HepG2 (cell line): Measurements from ENCODE around the gene HHATL. TPM values are rescaled to one million over a fixed set of nuclear protein-coding genes. Genes with fewer than 3 reads are reported as not detected.

Experiments
- E2F5 ChIP-seq: sonication (generic); formaldehyde crosslinking; conservative IDR thresholded peaks from 2 replicates; pipeline ENCODE4 v1.4.0; 2020; ENCODE audit warnings: missing genetic modification reagents
- EP300 ChIP-seq, 3 experiments: sonication (generic) in 1 of 3; formaldehyde crosslinking in 1 of 3; IDR thresholded peaks; 2 replicates each; pipeline versions ENCODE4 v1.5.1 to v1.6.1; 2011 to 2020; ENCODE audit warnings: low read depth in 2 of 3, low read length in 2 of 3, borderline replicate concordance in 1 of 3, improper control_type of control experiment in 1 of 3, mild to moderate bottlenecking in 1 of 3, missing genetic modification reagents in 1 of 3, moderate library complexity in 1 of 3
- HMG20A ChIP-seq: IDR thresholded peaks from 2 replicates; pipeline ENCODE4 v1.6.1; 2016; ENCODE audit warnings: borderline replicate concordance
- HMGXB4 ChIP-seq, 2 experiments: sonication (generic) in 1 of 2; formaldehyde crosslinking in 1 of 2; IDR thresholded peaks; 2 replicates each; pipeline versions ENCODE4 v1.4.0 to v1.6.1; 2018 to 2020; ENCODE audit warnings: missing genetic modification reagents in 2 of 2, borderline replicate concordance in 1 of 2, low read depth in 1 of 2, mild to moderate bottlenecking in 1 of 2, missing biosample characterization in 1 of 2
- HNF4A ChIP-seq: sonication (generic); formaldehyde crosslinking; IDR thresholded peaks from 2 replicates; pipeline ENCODE4 v1.4.0; 2020; ENCODE audit warnings: missing genetic modification reagents
- KMT2A ChIP-seq: sonication (generic); formaldehyde crosslinking; IDR thresholded peaks from 2 replicates; pipeline ENCODE4 v1.4.0; 2020; ENCODE audit warnings: missing genetic modification reagents
- MTF2 ChIP-seq: sonication (generic); formaldehyde crosslinking; IDR thresholded peaks from 2 replicates; pipeline ENCODE4 v1.5.0; 2020; ENCODE audit warnings: missing genetic modification reagents, borderline replicate concordance
- RXRA ChIP-seq: sonication (generic); formaldehyde crosslinking; IDR thresholded peaks from 2 replicates; pipeline ENCODE4 v1.5.1; 2020; ENCODE audit warnings: missing genetic modification reagents
- SALL1 ChIP-seq: sonication (generic); formaldehyde crosslinking; IDR thresholded peaks from 2 replicates; pipeline ENCODE4 v1.8.0; 2022; ENCODE audit warnings: mild to moderate bottlenecking, missing genetic modification reagents
- SMC3 ChIP-seq: IDR thresholded peaks from 2 replicates; pipeline ENCODE4 v1.6.1; 2011; ENCODE audit warnings: low read length, improper control_type of control experiment
- TBX3 ChIP-seq: fragments of 450-650 bp; IDR thresholded peaks from 2 replicates; pipeline ENCODE4 v1.6.1; 2017; ENCODE audit warnings: antibody characterized with exemption, mild to moderate bottlenecking, inconsistent platforms, borderline replicate concordance
- ZBTB38 ChIP-seq: sonication (generic); formaldehyde crosslinking; IDR thresholded peaks from 2 replicates; pipeline ENCODE4 v1.5.1; 2020; ENCODE audit warnings: mild to moderate bottlenecking, missing genetic modification reagents
- ZFX ChIP-seq: sonication (generic); formaldehyde crosslinking; IDR thresholded peaks from 2 replicates; pipeline ENCODE4 v1.4.0; 2020; ENCODE audit warnings: mild to moderate bottlenecking, low read depth, missing genetic modification reagents, moderate library complexity
- ZNF160 ChIP-seq: sonication (generic); formaldehyde crosslinking; IDR thresholded peaks from 2 replicates; pipeline ENCODE4 v1.8.0; 2022; ENCODE audit warnings: mild to moderate bottlenecking, inconsistent platforms, missing genetic modification reagents
- ZNF44 ChIP-seq: sonication (generic); formaldehyde crosslinking; IDR thresholded peaks from 2 replicates; pipeline ENCODE4 v1.5.1; 2020; ENCODE audit warnings: mild to moderate bottlenecking, missing genetic modification reagents
- ZNF777 ChIP-seq: sonication (generic); formaldehyde crosslinking; IDR thresholded peaks from 2 replicates; pipeline ENCODE4 v1.4.0; 2020; ENCODE audit warnings: missing genetic modification reagents
- polyA plus RNA-seq, 8 experiments: library from polyadenylated mRNA; depleted of rRNA in 3 of 8; stranded (reverse) in 7 of 8; unstranded in 1 of 8; fragments of >200 nt; fragmentation: Illumina TruSeq in 4 of 8; extraction: Trizol in 4 of 8; gene quantifications; 2 replicates each; pipeline versions ENCODE4 v1.2.1 to v1.2.3, GENCODE V29; 2011 to 2016; ENCODE audit warnings: low read depth in 4 of 8, missing spikeins in 1 of 8, mixed read lengths in 1 of 8; ENCODE audit not compliant: insufficient read depth in 1 of 8
- total RNA-seq, 5 experiments: library from RNA; depleted of rRNA; stranded (reverse); fragments of >200 nt; fragmentation: Illumina TruSeq; extraction: Trizol; gene quantifications; 2 replicates each; pipeline ENCODE4 v1.2.3, GENCODE V29; 2016; ENCODE audit warnings: low read depth in 1 of 5

HHATL gene
- total and polyA plus RNA-seq, 2 of the 13 experiments (the other 11 are each of a cell fraction or from before 2014, with no cell fraction given), result 0.26 TPM; not detected in 1

DNA sequence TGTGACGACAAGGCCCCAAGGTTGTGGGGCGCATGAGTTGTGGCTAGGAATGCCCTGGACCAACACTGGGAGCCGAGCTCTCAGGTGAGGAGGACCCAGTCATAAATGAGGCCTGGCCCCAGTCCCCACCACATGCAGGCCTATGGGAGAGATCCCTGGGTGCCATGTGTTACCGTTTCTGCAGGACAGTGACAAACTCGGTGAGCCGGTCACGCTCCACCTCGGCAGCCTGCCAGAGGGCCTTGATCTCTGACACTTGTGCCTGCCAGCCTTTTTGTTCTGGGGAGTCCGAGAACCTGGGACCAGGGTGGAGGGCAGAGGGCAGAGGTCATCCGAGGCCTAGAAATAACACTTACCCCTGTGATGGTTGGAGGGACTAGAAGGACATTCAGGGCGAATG is 27.7 kb upstream of the HHATL start (continued):
- TF ChIP-seq E2F5 (CRISPR knock-in tag) (no peak), RXRA (CRISPR knock-in tag) (peak; percentile 61; the same call in 1 of the 2 replicates), ZNF160 (CRISPR knock-in tag) (no peak), HNF4A (CRISPR knock-in tag) (peak; percentile 78), SALL1 (CRISPR knock-in tag) (peak; percentile 45; the same call in 1 of the 2 replicates), ZBTB38 (peak; percentile 33; the same call in 1 of the 2 replicates), ZFX (peak; percentile 33; the same call in 1 of the 2 replicates), TBX3 (no peak), EP300 (IDR thresholded peaks at IDR 0.05; ENCODE audit: low read depth in 2 of 2, low read length in 2 of 2) (no peak), EP300 (CRISPR knock-in tag; IDR thresholded peaks at IDR 0.05; ENCODE audit: borderline replicate concordance) (no peak), MTF2 (no peak), HMGXB4 (CRISPR knock-in tag; IDR thresholded peaks at IDR 0.05; ENCODE audit: borderline replicate concordance in 1 of 2, low read depth in 1 of 2) (no peak), SMC3 (no peak), ZNF777 (CRISPR knock-in tag) (no peak), KMT2A (CRISPR knock-in tag) (no peak), ZNF44 (CRISPR knock-in tag) (no peak), HMG20A (CRISPR knock-in tag) (0 out of 2 replicates have a peak, but pooled peaks have one; percentile 14)
